ENCODE results near the gene ZCCHC24.
A peak's percentile ranks its signal among the peaks of the same experiment; 100 is the strongest.

ZCCHC24 gene

GRCh38 chr10:79446758-79447084 is 1.3 kb upstream of the ZCCHC24 start:
- no peak for DNase-seq (ENCODE audit: low read depth in 4 of 4, low spot score in 1 of 4)

- DNase-seq (ENCODE audit: low read depth in 4 of 4, low spot score in 1 of 4), result no peak
These were observed 743 bp upstream of the ZCCHC24 start for GRCh38 chr10:79445977-79446757.

GRCh38 chr10:79444199-79445119 is 965 bp downstream of the ZCCHC24 start:
- DNase-seq (ENCODE audit: low read depth in 4 of 4, low spot score in 1 of 4), result peak in 1 of 4 experiments; percentile 40

GRCh38 chr10:79443338-79444198 is 1.9 kb downstream of the ZCCHC24 start:
- no peak for DNase-seq (ENCODE audit: low read depth in 4 of 4, low spot score in 1 of 4)

- no peak for DNase-seq (ENCODE audit: low read depth in 4 of 4, low spot score in 1 of 4)
These were observed 3.0 kb downstream of the ZCCHC24 start for GRCh38 chr10:79442171-79443040.

GRCh38 chr10:79441433-79441832 is 4.0 kb downstream of the ZCCHC24 start:
- no peak for DNase-seq (ENCODE audit: low read depth in 4 of 4, low spot score in 1 of 4)

- no peak for DNase-seq (ENCODE audit: low read depth in 4 of 4, low spot score in 1 of 4)
These were observed 5.1 kb downstream of the ZCCHC24 start for GRCh38 chr10:79440281-79440680.

- no peak for DNase-seq (ENCODE audit: low read depth in 4 of 4, low spot score in 1 of 4)
These were observed 6.7 kb downstream of the ZCCHC24 start for GRCh38 chr10:79438699-79439085.

- DNase-seq (ENCODE audit: low read depth in 4 of 4, low spot score in 1 of 4), result no peak
These were observed 7.3 kb downstream of the ZCCHC24 start for GRCh38 chr10:79438021-79438698.

- DNase-seq (ENCODE audit: low read depth in 4 of 4, low spot score in 1 of 4), result no peak
These were observed 8.2 kb downstream of the ZCCHC24 start for GRCh38 chr10:79437111-79437814.

- no peak for DNase-seq (ENCODE audit: low read depth in 4 of 4, low spot score in 1 of 4)
These were observed 8.6 kb downstream of the ZCCHC24 start for GRCh38 chr10:79436850-79437103.

- DNase-seq (ENCODE audit: low read depth in 4 of 4, low spot score in 1 of 4), result no peak
These were observed 9.2 kb downstream of the ZCCHC24 start for GRCh38 chr10:79436066-79436849.

GRCh38 chr10:79435271-79436065 is 10.0 kb downstream of the ZCCHC24 start:
- no peak for DNase-seq (ENCODE audit: low read depth in 4 of 4, low spot score in 1 of 4)

GRCh38 chr10:79434821-79435251 is 10.6 kb downstream of the ZCCHC24 start:
- DNase-seq (ENCODE audit: low read depth in 4 of 4, low spot score in 1 of 4), result no peak

GRCh38 chr10:79434223-79434687 is 11.2 kb downstream of the ZCCHC24 start:
- DNase-seq (ENCODE audit: low read depth in 4 of 4, low spot score in 1 of 4), result no peak

GRCh38 chr10:79433324-79434222 is 11.9 kb downstream of the ZCCHC24 start:
- DNase-seq (ENCODE audit: low read depth in 4 of 4, low spot score in 1 of 4), result no peak
